Activated naive CD4-positive, alpha-beta T cell (primary cell): Measurements from ENCODE around the gene RNF175.
"Not testable (repeated sequence)": the region's sequence is repeated elsewhere in the genome, so short reads cannot be mapped to it uniquely, and the experiment has no call there.

Experiments used
- DNase-seq, 4 experiments: peaks; one replicate each; lab custom pipeline; 2025; lab: John Stamatoyannopoulos, UW

Gene RNF175

DNA sequence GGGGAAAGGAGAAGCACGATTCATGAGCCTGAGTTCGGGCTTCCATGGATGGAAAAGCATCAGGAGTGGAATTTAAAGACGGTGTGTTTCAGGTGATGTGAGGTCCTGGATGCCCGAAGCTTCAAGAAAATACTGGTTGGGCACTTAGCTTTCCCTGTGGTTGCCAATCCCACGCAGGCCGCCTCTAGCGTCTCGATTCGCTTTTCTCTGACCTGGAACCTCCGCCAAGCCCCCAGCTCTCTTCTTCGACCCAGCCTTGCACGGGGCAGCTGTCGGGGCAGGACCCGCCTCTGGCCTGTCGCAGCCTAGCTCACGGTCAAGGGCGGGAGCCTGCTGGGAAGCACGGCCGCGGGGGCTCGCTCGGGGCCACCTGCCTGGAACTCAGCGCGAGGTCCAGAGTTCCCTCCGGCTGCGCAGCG, 76.1 kb downstream of the RNF175 start:
- DNase-seq, result no peak

GRCh38 chr4:153679486-153679885, 80.3 kb downstream of the RNF175 start:
- no peak for DNase-seq

- DNase-seq, result no peak
Measured at GRCh38 chr4:153676984-153677383, 82.8 kb downstream of the RNF175 start.

DNA sequence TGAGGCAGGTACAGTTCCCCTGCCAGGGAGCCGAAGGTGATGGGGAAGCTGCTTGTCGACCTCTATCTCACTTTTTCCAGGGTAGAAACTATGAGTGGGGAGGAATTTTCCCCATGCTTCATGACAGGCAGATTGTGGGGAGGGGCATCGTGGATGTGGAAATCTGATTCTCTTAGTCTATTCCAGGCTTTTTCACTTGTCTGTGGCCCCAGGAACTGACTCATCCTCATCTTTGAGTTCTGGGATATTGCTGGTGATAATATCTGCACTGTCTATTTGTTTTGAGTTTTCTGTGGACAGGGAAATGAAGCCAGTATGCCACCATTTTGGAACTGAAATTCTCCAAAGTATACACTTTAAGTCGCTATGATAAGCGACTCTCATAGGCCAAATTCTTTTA, 83.3 kb downstream of the RNF175 start:
- no peak for DNase-seq

GRCh38 chr4:153669838-153670237, 90.0 kb downstream of the RNF175 start:
- DNase-seq, result no peak

DNA sequence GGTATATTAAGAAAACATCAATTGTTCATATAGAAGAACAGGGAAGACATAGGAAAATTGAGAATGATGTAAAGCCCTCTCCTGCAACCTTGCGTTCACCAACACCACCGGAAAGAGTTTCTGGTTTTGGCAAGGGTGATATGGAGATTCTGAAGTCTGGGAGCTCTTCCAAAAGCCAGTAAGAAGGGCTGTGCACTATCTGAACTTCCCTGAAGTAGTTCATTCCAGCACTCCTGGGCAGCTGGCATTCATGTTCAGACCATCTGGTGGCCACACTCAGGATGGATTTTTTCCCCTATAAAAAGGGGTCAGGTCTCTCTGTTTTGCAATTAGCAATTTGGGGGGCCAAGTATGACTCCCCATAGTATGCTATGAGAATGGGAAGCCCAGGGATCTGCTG, 91.2 kb downstream of the RNF175 start:
- no peak for DNase-seq

GRCh38 chr4:153666505-153666904, 93.3 kb downstream of the RNF175 start:
- not testable (repeated sequence) for DNase-seq

- no peak for DNase-seq
Measured at GRCh38 chr4:153663667-153664066, 96.2 kb downstream of the RNF175 start.

DNA sequence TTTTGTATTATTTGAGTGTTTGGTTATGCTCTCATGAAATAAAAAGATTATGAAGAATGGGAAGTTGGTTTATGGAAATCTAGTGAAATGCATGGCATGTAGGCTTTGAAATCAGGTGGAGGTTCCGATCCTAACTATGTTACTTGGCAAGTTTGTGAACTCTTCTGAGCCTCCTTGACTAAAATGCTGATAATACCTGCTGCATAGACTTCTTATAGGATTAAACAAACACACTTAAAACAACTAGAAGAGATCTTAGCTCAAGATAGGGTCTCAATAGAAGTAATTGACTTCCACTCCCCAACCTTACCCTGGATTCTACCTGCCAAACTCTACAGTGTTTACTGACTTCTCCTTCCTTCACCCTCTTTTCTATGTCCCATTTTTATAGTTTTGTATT, 97.9 kb downstream of the RNF175 start:
- DNase-seq, result no peak

- DNase-seq, result no peak
Measured at GRCh38 chr4:153661215-153661822, 98.5 kb downstream of the RNF175 start.
